GM12878 (cell line): ENCODE results near the gene CTNNA2. TPM values are rescaled to one million over a fixed set of nuclear protein-coding genes. Genes with fewer than 3 reads are reported as not detected.

ENCODE experiments used
- ATAC-seq: fragments of 200-7000 bp; cut with Tn5 transposase; 3 replicates; pipeline ENCODE4 v1.9.1; 2020; ENCODE audit warnings: mild to moderate bottlenecking, moderate library complexity
- BruUV-seq: library from RNA; stranded (reverse); fragments of 400-500 nt; replicated peaks from 2 replicates; lab custom pipeline; 2021; lab: Mats Ljungman, UMichigan
- CTCF ChIA-PET: fragments of 300-600 bp; sonication (Branson Sonifier 250); formaldehyde crosslinking; extraction: SDS; loops from one replicate; lab custom pipeline; 2021; ENCODE audit warnings: inconsistent platforms; lab: Yijun Ruan, JAX
- POLR2A ChIA-PET: fragments of 350-600 bp; formaldehyde crosslinking; extraction: SDS; loops from one replicate; lab custom pipeline; 2021; ENCODE audit warnings: inconsistent platforms; lab: Charles Lee
- RAD21 ChIA-PET: fragments of 300-600 bp; sonication (Branson Sonifier 250); formaldehyde crosslinking; loops from one replicate; lab custom pipeline; 2023; ENCODE audit warnings: antibody characterized with exemption; ENCODE audit not compliant: unreplicated experiment; lab: Charles Lee
- SMC1A ChIA-PET: fragments of 300-600 bp; sonication (Branson Sonifier 250); formaldehyde crosslinking; loops from one replicate; lab custom pipeline; 2023; ENCODE audit not compliant: unreplicated experiment, uncharacterized antibody; lab: Charles Lee
- DNase-seq: peaks from one replicate; pipeline ENCODE4 v3.0.0-alpha.2; 2011; ENCODE audit warnings: low read depth, low spot score
- FAIRE-seq: peaks from 3 replicates; lab custom pipeline; 2011; peaks lifted over from hg19 to GRCh38; lab: Jason Lieb, UNC
- H2AFZ ChIP-seq: 2 replicates; pipeline ENCODE4 v1.6.0; 2011; ENCODE audit warnings: low read depth, low read length, control low read depth; ENCODE audit not compliant: control insufficient read depth
- H3K27ac ChIP-seq: 2 replicates; pipeline ENCODE4 v1.5.1; 2011; ENCODE audit warnings: control low read depth; ENCODE audit not compliant: control insufficient read depth, insufficient read depth
- H3K27me3 ChIP-seq, 2 experiments: replicated peaks in 1 of 2; 2 replicates each; pipeline versions ENCODE4 v1.6.0 to v1.6.1; 2011; ENCODE audit warnings: low read length in 1 of 2; ENCODE audit not compliant: control insufficient read depth in 2 of 2, insufficient read depth in 2 of 2
- H3K36me3 ChIP-seq, 2 experiments: 2 replicates each; pipeline ENCODE4 v1.5.1; 2011; ENCODE audit warnings: low read length in 1 of 2; ENCODE audit not compliant: control insufficient read depth in 2 of 2, insufficient read depth in 2 of 2
- H3K4me1 ChIP-seq: 2 replicates; pipeline ENCODE4 v1.6.1; 2011; ENCODE audit warnings: mild to moderate bottlenecking, low read length, moderate library complexity, mixed read lengths; ENCODE audit not compliant: control insufficient read depth, insufficient read depth
- H3K4me2 ChIP-seq: 2 replicates; pipeline ENCODE4 v1.6.0; 2011; ENCODE audit warnings: control low read depth; ENCODE audit not compliant: control insufficient read depth, insufficient read depth
- H3K4me3 ChIP-seq: fragments of 200-600 bp; sonication (generic); 2 replicates; pipeline ENCODE4 v1.5.1; 2016
- H3K79me2 ChIP-seq: 2 replicates; pipeline ENCODE4 v1.6.0; 2011; ENCODE audit warnings: low read length; ENCODE audit not compliant: control insufficient read depth, insufficient read depth
- H3K9ac ChIP-seq: 2 replicates; pipeline ENCODE4 v1.8.0; 2011; ENCODE audit warnings: low read length, control low read depth, mixed read lengths; ENCODE audit not compliant: control insufficient read depth, insufficient read depth
- H3K9me3 ChIP-seq: replicated peaks from 3 replicates; pipeline ENCODE4 v1.5.1; 2011; ENCODE audit warnings: mild to moderate bottlenecking, low read length; ENCODE audit not compliant: control insufficient read depth, insufficient read depth
- H4K20me1 ChIP-seq: 2 replicates; pipeline ENCODE4 v1.6.0; 2011; ENCODE audit not compliant: control insufficient read depth, insufficient read depth
- CBFB ChIP-seq: IDR thresholded peaks from 2 replicates; pipeline ENCODE4 v1.6.1; 2016; ENCODE audit warnings: antibody characterized with exemption, low read depth
- EZH2 ChIP-seq: IDR thresholded peaks from 2 replicates; pipeline ENCODE4 v1.6.1; 2012; ENCODE audit warnings: low read depth, mild to moderate bottlenecking, control low read depth, inconsistent platforms, low read length, borderline replicate concordance; ENCODE audit not compliant: control insufficient read depth
- IKZF1 ChIP-seq: fragments of 450-650 bp; conservative IDR thresholded peaks from 2 replicates; pipeline ENCODE4 v1.6.1; 2017; ENCODE audit warnings: antibody characterized with exemption, mild to moderate bottlenecking
- NBN ChIP-seq: fragments of 450-650 bp; IDR thresholded peaks from 2 replicates; pipeline ENCODE4 v1.6.1; 2016
- SRF ChIP-seq, 2 experiments: IDR thresholded peaks; 2 replicates each; pipeline ENCODE4 v1.6.1; 2011; ENCODE audit warnings: low read depth in 2 of 2, low read length in 2 of 2, mild to moderate bottlenecking in 1 of 2, moderate library complexity in 1 of 2
- TBL1XR1 ChIP-seq: IDR thresholded peaks from 2 replicates; pipeline ENCODE4 v1.6.1; 2012; ENCODE audit warnings: low read depth, low read length, improper control_type of control experiment
- ZNF274 ChIP-seq: IDR thresholded peaks from one replicate; pipeline ENCODE4 v1.8.0; 2011; ENCODE audit not compliant: insufficient read length, insufficient read depth
- WGBS: methylation state at CpG from one replicate; pipeline ENCODE4 v1.1.6; 2016; ENCODE audit warnings: low lambda C conversion rate; ENCODE audit not compliant: insufficient replicate concordance, insufficient coverage; ENCODE audit errors: missing lambda C conversion rate; 5-methylcytosine and 5-hydroxymethylcytosine counted together
- in situ Hi-C: fragments of 300-500 bp; cut with MboI; formaldehyde crosslinking; loops from 9 replicates; pipeline ENCODE4 v1.14.3; 2018; ENCODE audit warnings: mixed read lengths
- intact Hi-C: fragments of 100-400 bp; cut with micrococcal nuclease; formaldehyde crosslinking; loops from one replicate; pipeline ENCODE4 v1.14.2; 2022; ENCODE audit not compliant: unreplicated experiment
- polyA plus RNA-seq, 11 experiments: library from polyadenylated mRNA; depleted of rRNA in 4 of 11; unstranded in 6 of 11; stranded (reverse) in 5 of 11; fragments of >200 nt; fragmentation: Nextera tagmentation in 4 of 11; fragmentation: Illumina TruSeq in 1 of 11; extraction: Ambion mirVana in 4 of 11; extraction: Trizol in 1 of 11; gene quantifications; 1 replicate in 1 of 11; 2 replicates in 10 of 11; pipeline versions ENCODE4 v1.2.1 to v1.2.3, GENCODE V29; 2011 to 2016; ENCODE audit warnings: inconsistent platforms in 2 of 11, missing spikeins in 2 of 11, low read depth in 1 of 11
- total RNA-seq, 4 experiments: library from RNA; depleted of rRNA in 3 of 4; stranded (reverse); fragments of >200 nt in 3 of 4; fragmentation: Illumina TruSeq in 1 of 4; extraction: Trizol in 1 of 4; gene quantifications; 2 replicates each; pipeline versions ENCODE4 v1.2.1 to v1.2.3, GENCODE V29; 2013 to 2021
- TF ChIP-seq, protein P1 (sequence below): fragments of 450-650 bp; IDR thresholded peaks from 2 replicates; pipeline ENCODE4 v1.6.1; 2018; ENCODE audit warnings: mild to moderate bottlenecking, low read depth, moderate library complexity; ENCODE audit not compliant: partially characterized antibody

The CTNNA2 gene
- total and polyA plus RNA-seq, 10 of the 15 experiments (the other 5 are each of a cell fraction or from before 2014, with no cell fraction given): 2.4 to 36.2 (median 6.6) TPM

DNA sequence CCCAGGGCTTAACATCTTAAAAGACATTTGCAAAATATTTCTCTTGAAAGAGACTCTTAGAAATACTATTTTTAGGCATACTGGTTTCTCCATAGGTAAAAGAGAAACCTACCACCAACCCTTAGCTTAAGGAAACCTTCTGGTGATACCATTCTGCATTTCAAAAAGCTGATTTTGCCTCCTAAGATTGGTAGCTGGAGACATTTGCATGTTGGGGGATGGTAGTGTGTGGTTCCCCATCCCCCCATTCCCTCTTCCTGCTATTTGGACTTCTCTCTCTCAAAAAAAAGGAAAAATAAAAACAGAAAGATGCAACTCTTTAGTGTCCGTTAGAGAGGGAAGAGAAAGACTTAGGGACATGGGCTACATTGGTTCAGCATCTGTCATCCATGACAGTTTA lies 787.5 kb downstream of the CTNNA2 start:
- no peak overlapping the region for H3K9ac ChIP-seq
- TF ChIP-seq SRF (IDR thresholded peaks at IDR 0.05; ENCODE audit: low read depth in 2 of 2, low read length in 2 of 2): no peak
- no peak for TF ChIP-seq TBL1XR1
- no peak for TF ChIP-seq NBN
- no peak for TF ChIP-seq CBFB
- TF ChIP-seq IKZF1: no peak
- TF ChIP-seq EZH2: no peak
- no peak for TF ChIP-seq ZNF274
- TF ChIP-seq, protein P1, sequence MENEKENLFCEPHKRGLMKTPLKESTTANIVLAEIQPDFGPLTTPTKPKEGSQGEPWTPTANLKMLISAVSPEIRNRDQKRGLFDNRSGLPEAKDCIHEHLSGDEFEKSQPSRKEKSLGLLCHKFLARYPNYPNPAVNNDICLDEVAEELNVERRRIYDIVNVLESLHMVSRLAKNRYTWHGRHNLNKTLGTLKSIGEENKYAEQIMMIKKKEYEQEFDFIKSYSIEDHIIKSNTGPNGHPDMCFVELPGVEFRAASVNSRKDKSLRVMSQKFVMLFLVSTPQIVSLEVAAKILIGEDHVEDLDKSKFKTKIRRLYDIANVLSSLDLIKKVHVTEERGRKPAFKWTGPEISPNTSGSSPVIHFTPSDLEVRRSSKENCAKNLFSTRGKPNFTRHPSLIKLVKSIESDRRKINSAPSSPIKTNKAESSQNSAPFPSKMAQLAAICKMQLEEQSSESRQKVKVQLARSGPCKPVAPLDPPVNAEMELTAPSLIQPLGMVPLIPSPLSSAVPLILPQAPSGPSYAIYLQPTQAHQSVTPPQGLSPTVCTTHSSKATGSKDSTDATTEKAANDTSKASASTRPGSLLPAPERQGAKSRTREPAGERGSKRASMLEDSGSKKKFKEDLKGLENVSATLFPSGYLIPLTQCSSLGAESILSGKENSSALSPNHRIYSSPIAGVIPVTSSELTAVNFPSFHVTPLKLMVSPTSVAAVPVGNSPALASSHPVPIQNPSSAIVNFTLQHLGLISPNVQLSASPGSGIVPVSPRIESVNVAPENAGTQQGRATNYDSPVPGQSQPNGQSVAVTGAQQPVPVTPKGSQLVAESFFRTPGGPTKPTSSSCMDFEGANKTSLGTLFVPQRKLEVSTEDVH: no peak
- TF ChIP-seq, all 136 proteins: peak for 0
- ChIA-PET POLR2A (no interaction called here), RAD21 (no interaction called here), SMC1A (interaction anchor here (1.1 kb wide), 1 partner anchor 10 kb away, joined by 3 read pairs; no protein-coding TSS in a partner anchor), CTCF (interaction anchor here (1.2 kb wide), 1 partner anchor 477 kb away, joined by 3 read pairs; no protein-coding TSS in a partner anchor)
- Histone ChIP-seq H3K9me3 (no peaks in the 10 kb centered on the region; the same call in 2 of the 3 replicates), H3K4me1 (no peaks in the 10 kb centered on the region), H3K4me2 (no peak overlapping the region), H3K36me3 (no peaks in the 10 kb centered on the region), H3K27ac (no peak overlapping the region), H2AFZ (no peak overlapping the region), H4K20me1 (no peaks in the 10 kb centered on the region), H3K27me3 (peaks cover 4 to 8% of the 10 kb centered on the region in 2 experiments; a peak in 3 of 4 replicates), H3K4me3 (no peak overlapping the region), H3K79me2 (no peaks in the 10 kb centered on the region)
- no peak for ATAC-seq
- intact Hi-C loops: no loop called here
- BruUV-seq: no TSS peak
- no peak for FAIRE-seq
- no peak for DNase-seq
- 0% methylated on average over 1 of the region's 1 CpG for WGBS
- in situ Hi-C loops: no loop called here
